M059J (cell line): ENCODE results near the gene ELMOD1. TPM values are rescaled to one million over a fixed set of nuclear protein-coding genes. Genes with fewer than 3 reads are reported as not detected.
A peak's percentile ranks its signal among the peaks of the same experiment; 100 is the strongest.
"Not testable (repeated sequence)": the region's sequence is repeated elsewhere in the genome, so short reads cannot be mapped to it uniquely, and the experiment has no call there.

Source experiments
- DNase-seq: peaks from one replicate; pipeline ENCODE4 v3.0.0-alpha.2; 2012; ENCODE audit warnings: low read depth
- total RNA-seq: library from RNA; depleted of rRNA; stranded (reverse); fragments of >200 nt; shearing (Covaris generic); gene quantifications from 2 replicates; pipeline ENCODE4 v1.2.3, GENCODE V29; 2014; rRNA removed

ELMOD1 gene
- total RNA-seq, result 0.39 TPM in 1 of 2 replicates, not detected in the other

DNA sequence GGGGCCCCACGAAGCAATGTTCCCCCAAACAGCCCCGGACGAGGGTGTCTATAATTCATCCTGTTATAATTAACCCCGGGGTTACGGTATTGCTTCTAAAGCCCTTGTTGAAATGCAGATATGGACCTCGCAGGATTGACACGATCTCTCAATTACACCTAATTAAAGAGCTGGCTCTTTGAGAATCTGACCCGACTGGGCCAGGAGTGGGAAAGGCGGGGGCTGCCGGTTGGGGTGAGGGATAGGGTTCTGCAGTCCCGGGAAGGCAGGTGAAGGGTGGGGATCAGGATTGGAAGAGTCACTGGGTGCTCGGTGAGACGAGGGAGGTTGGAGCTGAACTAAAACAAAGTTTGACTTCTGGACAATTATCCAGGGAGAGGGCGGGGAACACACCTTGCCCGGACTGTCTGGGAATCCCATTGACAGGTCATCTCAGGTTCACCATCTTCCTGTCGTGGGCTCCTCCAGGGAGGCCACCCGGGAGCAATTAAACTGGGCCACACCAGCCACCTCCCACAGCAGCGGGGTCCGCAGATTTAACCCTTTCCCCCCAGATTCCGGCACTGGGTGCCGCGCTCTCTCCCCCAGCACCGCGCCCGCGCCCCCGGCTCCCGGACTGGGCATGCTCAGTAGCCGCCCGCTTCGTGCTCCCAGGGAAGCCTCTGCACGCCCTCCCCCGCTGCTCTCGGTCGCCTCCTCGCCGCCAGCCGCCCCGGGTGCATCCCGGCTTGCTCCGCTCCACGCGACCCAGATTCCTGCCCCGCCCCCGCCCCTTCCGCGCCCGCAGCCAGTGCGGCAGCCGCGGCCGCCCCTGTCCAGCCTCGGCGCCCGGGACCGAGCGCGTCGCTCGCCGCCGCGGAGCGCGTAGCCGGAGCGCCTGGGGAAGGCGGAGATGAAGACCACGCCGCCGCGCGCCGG is at the start of gene ELMOD1:
Gene ELMOD1, plus strand, starts transcription at position 688 of the 918 bp plus-strand sequence. CDS start 27,043 bp downstream, outside the sequence.
- peak; percentile 46 for DNase-seq

DNA sequence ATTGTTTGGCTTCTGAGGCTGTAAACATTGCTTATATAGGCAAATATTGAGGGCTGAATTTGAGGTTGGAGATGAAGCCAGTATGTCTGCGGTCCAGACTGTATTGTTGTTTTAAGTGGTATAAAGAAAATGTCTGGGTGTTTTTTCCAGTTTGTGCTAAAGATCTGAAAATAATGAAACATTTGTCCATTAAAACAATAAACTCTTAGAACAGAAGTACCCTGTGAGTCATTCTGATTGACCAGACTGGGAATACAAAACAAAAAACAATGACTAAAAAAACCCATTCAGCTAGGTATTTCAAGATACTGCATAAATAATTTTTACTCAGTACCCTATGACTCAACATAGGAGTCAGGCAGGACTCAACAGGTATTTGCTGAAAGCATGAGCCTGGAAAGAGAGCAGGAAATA is 45.8 kb upstream of the ELMOD1 start:
- peak; percentile 89 for DNase-seq

- no peak for DNase-seq
Measured at GRCh38 chr11:107547961-107548360, 43.0 kb upstream of the ELMOD1 start.

GRCh38 chr11:107549253-107549953 is 41.5 kb upstream of the ELMOD1 start:
- peak; percentile 59 for DNase-seq

- no peak for DNase-seq
Measured at GRCh38 chr11:107549954-107550285, 41.0 kb upstream of the ELMOD1 start.

- no peak for DNase-seq
Measured at GRCh38 chr11:107550304-107550703, 40.6 kb upstream of the ELMOD1 start.

GRCh38 chr11:107561688-107562087 is 29.3 kb upstream of the ELMOD1 start:
- DNase-seq, result peak; percentile 86

GRCh38 chr11:107562647-107563208 is 28.2 kb upstream of the ELMOD1 start:
- DNase-seq, result peak; percentile 89

DNA sequence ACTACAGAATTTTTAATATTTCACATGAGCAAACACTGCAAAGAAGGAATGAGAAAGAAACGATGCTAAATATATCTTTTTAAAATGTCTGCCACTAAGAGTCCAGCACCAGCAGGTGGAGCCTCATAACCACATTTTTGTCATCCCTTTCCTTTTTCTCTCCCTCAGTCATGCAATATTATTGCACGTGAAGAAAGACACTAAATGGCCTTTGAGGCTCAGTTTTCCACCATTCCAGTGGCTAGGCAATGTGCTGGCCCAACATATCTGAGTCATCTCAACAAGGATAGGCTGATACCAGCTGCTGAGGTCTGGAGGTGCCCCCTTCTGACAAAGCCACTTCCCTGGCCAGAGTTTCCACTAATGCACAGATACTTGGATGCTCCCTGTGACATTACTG is 27.2 kb upstream of the ELMOD1 start:
- DNase-seq, result peak; percentile 74

DNA sequence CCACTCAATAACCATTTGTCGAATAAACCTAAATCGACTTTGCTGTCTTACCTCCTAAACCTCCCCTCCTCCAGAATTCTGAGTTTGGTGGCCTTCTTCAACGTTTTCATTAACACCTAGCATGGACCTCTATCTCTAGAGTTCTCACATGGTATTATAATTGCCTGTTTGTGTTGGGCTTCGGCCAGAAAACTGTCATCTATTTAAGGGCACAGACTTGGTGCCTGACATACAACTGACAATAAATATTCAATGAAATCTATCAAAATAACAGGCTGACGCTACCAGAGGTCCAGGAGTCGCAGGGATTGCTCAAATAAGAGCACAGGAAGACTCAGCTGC is 26.1 kb upstream of the ELMOD1 start:
- DNase-seq, result no peak

DNA sequence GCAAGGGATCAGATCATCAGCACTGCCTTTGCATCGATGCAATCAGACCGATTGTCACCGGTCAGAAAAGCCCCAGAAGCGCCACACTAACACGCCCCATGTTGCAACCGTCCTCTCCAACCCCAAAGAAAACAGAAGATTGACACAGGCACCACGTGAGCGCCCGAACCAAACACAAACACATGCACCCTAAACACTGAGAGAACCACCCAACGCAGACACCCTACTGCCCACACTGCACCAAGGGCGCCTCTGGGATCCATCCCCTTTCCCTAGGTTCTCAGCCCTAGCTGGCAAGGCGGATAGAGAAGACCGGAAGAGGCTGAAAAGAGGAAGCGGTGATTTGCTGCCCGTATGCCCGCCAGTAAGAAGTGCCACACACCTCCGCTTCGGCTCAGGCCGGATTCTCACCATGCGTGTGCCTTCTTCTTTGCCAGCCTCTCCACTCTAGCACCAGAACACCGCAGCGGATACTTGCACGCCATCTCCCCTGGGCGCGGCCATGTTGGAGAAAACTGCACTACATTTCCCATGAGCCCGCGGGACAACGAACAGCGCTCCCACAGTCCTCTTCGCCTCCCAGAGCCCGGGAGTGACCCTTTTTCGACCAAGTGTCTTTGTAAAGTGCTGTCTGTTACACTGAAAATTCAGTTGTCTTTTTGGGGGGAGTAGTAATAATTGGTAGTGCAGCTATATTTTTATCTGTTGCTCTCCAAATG is 25.6 kb upstream of the ELMOD1 start, which contains the start of gene ALKBH8:
Gene ALKBH8, minus strand, starts transcription at position 517 of the 719 bp plus-strand sequence. CDS start 4,842 bp downstream, outside the sequence.
- DNase-seq, result peak; percentile 76

GRCh38 chr11:107565955-107566501 is 24.9 kb upstream of the ELMOD1 start:
- peak; percentile 44 for DNase-seq

GRCh38 chr11:107566569-107566968 is 24.4 kb upstream of the ELMOD1 start:
- DNase-seq, result no peak

- DNase-seq, result no peak
Measured at GRCh38 chr11:107567739-107568335, 23.1 kb upstream of the ELMOD1 start.

DNA sequence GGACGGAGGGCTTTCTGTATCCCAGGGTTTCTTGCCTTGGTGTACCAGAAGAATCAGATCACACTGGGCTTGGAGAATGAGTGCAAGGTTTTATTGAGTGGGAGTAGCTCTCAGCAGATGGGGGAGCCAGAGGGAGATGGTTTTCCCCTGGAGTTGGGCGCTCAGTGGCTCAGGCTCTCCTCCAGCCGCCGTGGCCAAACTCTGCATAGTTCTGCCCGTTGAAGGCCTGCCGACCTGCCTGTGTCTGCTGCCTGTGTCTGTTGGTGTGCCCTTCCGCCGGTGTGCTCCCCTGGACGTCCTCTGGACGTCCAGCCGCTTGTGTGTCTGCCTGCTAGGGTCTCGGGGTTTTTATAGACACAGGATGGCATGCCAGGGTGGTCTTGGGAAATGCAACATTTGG is 20.9 kb upstream of the ELMOD1 start:
- no peak for DNase-seq

DNA sequence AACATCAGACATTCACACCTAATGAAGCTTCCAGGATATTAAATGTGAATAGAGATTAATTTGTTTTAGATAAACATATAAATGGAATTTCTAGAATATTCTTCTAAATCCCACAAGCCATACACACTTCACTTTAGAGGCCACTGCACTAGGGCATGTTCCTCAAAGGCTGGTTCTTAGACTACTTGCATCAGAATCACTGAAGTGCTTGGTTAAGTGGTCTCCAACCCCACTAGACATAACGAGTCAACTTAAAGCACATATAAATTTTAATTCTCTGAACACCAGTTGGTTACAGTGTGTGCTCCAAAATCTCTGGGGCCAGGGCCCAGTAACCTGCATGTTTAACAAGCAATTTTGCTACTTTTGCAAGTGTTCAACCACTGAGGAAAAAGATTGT is 17.5 kb upstream of the ELMOD1 start:
- DNase-seq, result no peak

DNA sequence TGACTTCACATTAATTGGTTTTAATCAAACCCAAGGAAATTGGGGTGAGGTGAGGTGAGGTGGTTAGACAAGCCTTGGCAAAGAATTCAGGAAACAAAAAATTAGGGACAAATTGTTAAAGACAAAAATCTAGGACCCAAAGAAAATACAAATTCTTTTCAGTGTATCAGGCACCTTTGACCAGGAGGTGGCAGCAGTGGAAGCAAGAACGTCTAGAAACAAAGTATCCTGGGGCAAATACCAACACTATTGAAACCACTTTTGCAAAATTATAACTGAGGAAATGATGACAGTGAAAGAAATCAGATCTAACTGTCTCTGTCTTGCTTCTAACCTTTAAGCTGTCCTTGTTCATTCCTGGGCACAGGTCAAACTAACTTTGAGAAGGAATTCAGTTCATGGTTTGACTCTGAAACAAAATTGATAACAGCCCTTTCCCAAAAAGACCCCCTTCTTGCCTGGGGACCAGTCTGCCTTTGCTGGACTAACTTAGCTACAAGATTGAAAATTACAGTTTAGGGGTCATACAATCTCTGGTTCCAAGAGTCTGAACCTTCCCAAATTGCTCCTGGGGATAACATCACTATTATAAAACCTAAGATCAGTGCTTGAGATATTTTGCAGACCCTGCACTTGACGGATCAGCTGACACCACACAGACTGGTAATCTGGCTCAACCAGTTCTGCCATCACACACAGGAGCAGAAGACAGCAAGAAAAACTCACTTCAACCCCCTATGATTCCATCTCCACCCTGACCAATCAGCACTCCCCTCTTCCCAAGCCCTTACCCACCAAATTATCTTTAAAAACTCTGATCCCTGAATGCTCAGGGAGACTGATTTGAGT is 14.2 kb upstream of the ELMOD1 start:
- DNase-seq, result peak; percentile 60

DNA sequence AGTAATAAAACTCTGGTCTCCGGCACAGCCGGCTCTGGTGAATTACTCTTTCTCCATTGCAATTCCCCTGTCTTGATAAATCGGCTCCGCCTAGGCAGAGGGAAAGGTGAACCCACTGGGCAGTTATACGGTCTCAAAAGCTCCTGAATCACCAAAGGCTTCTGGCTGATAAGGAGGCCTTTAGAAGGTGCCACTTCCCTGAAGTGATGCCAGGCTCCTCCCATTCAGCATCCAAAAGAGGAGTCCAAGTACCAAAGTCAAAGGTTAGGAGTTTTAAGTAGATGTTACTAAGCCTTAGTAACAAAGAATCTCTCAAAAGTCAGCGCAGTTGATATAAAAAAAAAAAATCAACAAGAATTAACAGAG is 13.6 kb upstream of the ELMOD1 start:
- no peak for DNase-seq

DNA sequence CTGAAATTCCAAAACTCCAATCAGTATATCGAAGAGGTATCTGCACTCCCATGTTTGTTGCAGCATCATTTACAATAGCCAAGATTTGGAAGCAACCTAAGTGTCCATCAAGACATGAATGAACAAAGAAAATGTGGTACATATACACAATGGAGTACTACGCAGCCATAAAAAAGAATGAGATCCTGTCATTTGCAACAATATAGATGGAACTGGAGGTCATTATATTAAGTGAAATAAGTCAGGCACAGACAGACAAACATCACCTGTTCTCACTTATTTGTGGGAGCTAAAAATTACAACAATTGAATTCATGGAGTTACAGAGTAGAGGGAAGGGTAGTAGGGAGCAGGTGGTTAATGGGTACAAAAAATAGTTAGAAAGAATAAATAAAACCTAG is 11.8 kb upstream of the ELMOD1 start:
- not testable (repeated sequence) for DNase-seq

- DNase-seq, result no peak
Measured at GRCh38 chr11:107581147-107581546, 9.8 kb upstream of the ELMOD1 start.
